Measurements from ENCODE around the gene MTCH1. TPM values are rescaled to one million over a fixed set of nuclear protein-coding genes. Genes with fewer than 3 reads are reported as not detected.
"Not testable (repeated sequence)": the region's sequence is repeated elsewhere in the genome, so short reads cannot be mapped to it uniquely, and the experiment has no call there.

MTCH1 gene
- total RNA-seq, 1 experiment from 2014 or later: 78.2 TPM

- ChIA-PET CTCF (interaction anchor here (0.6 to 1.3 kb wide), 3 partner anchors 8 to 260 kb away, joined by 3 to 5 read pairs (median 3); no protein-coding TSS in a partner anchor), POLR2A (interaction anchor here (0.9 kb wide), 1 partner anchor 18 kb away, joined by 7 read pairs; no protein-coding TSS in a partner anchor)
- no peak overlapping the region for H3K4me3 Mint-ChIP-seq (ENCODE audit: unreplicated experiment)
- peaks cover 16% of the 10 kb centered on the region for H3K4me1 Mint-ChIP-seq (ENCODE audit: insufficient read depth, unreplicated experiment)
- no peak for TF ChIP-seq CTCF (IDR thresholded peaks at IDR 0.05; ENCODE audit: unreplicated experiment)
- DNase-seq (ENCODE audit: unreplicated experiment): no peak
- H3K36me3 Mint-ChIP-seq (ENCODE audit: insufficient read depth, unreplicated experiment): no peaks in the 10 kb centered on the region
- peaks cover 16% of the 10 kb centered on the region for H3K27me3 Mint-ChIP-seq (ENCODE audit: insufficient read depth, unreplicated experiment)
- H3K9me3 Mint-ChIP-seq (ENCODE audit: unreplicated experiment): no peaks in the 10 kb centered on the region
- no peak overlapping the region for H3K27ac Mint-ChIP-seq (ENCODE audit: low read depth, unreplicated experiment)
- no TSS peak for BruUV-seq (replicated peaks)
- intact Hi-C loops (cut with micrococcal nuclease): no loop called here
Measured at GRCh38 chr6:36947570-36948351, 38.2 kb downstream of the MTCH1 start.

GRCh38 chr6:36946526-36946925 is 39.5 kb downstream of the MTCH1 start:
- no peak for TF ChIP-seq CTCF (IDR thresholded peaks at IDR 0.05; ENCODE audit: unreplicated experiment)
- ChIA-PET POLR2A (interaction anchor here (0.9 kb wide), 1 partner anchor 19 kb away, joined by 7 read pairs; no protein-coding TSS in a partner anchor), CTCF (interaction anchor here (1.3 kb wide), 1 partner anchor 9 kb away, joined by 3 read pairs; no protein-coding TSS in a partner anchor)
- peaks cover 16% of the 10 kb centered on the region for H3K4me1 Mint-ChIP-seq (ENCODE audit: insufficient read depth, unreplicated experiment)
- no peak overlapping the region for H3K4me3 Mint-ChIP-seq (ENCODE audit: unreplicated experiment)
- intact Hi-C loops (cut with micrococcal nuclease): no loop called here
- no TSS peak for BruUV-seq (replicated peaks)
- H3K36me3 Mint-ChIP-seq (ENCODE audit: insufficient read depth, unreplicated experiment): no peaks in the 10 kb centered on the region
- peaks cover 16% of the 10 kb centered on the region for H3K27me3 Mint-ChIP-seq (ENCODE audit: insufficient read depth, unreplicated experiment)
- no peaks in the 10 kb centered on the region for H3K9me3 Mint-ChIP-seq (ENCODE audit: unreplicated experiment)
- H3K27ac Mint-ChIP-seq (ENCODE audit: low read depth, unreplicated experiment): no peak overlapping the region
- no peak for DNase-seq (ENCODE audit: unreplicated experiment)

DNA sequence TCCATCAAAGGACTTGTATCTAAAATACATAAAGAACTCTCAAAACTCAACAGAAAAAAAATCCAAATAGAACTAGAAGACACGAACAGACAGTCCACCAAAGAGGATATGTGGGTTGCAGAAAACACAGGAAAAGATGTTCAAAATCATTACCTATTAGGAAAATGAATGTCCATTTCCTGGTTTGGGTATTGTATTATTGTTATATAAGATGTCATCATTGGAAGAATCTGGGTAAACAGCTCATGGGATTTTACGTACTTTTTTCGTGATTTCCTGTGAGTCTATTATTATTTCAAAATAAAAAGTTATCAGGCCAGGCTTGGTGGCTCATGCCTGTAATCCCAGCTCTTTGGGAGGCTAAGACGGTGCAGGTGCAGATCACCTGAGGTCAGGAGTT is 40.7 kb downstream of the MTCH1 start:
- no TSS peak for BruUV-seq (replicated peaks)
- peaks cover 23% of the 10 kb centered on the region for H3K27me3 Mint-ChIP-seq (ENCODE audit: insufficient read depth, unreplicated experiment)
- DNase-seq (ENCODE audit: unreplicated experiment): no peak
- intact Hi-C loops (cut with micrococcal nuclease): no loop called here
- H3K36me3 Mint-ChIP-seq (ENCODE audit: insufficient read depth, unreplicated experiment): no peaks in the 10 kb centered on the region
- POLR2A ChIA-PET: no interaction called here
- H3K27ac Mint-ChIP-seq (ENCODE audit: low read depth, unreplicated experiment): no peak overlapping the region
- peaks cover 16% of the 10 kb centered on the region for H3K4me1 Mint-ChIP-seq (ENCODE audit: insufficient read depth, unreplicated experiment)
- CTCF ChIA-PET: interaction anchor here (0.7 kb wide), 1 partner anchor 186 kb away, joined by 3 read pairs; no protein-coding TSS in a partner anchor
- H3K9me3 Mint-ChIP-seq (ENCODE audit: unreplicated experiment): no peaks in the 10 kb centered on the region
- H3K4me3 Mint-ChIP-seq (ENCODE audit: unreplicated experiment): no peak overlapping the region
- no peak for TF ChIP-seq CTCF (IDR thresholded peaks at IDR 0.05; ENCODE audit: unreplicated experiment)

DNA sequence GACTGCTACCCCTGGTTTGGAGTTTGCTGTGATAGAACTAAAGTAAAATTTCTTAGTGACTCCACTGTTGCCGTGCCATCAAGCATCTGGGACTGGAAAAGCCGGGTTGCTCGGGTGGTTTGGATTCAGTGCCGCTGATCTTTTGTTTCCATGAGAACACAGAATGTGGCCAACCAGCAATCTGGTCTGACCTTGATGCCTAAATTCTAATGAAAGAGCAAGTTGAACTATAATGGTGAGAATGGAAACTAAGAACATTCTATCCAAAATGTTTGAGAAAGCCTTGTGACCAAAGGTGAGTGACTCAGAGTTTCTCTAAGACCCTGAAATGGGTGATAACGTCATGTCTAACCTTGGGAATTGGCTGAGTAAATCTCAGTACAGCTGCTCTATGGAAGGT is 41.3 kb downstream of the MTCH1 start:
- CTCF ChIA-PET: no interaction called here
- POLR2A ChIA-PET: no interaction called here
- BruUV-seq (replicated peaks): no TSS peak
- Mint-ChIP-seq H3K4me3 (ENCODE audit: unreplicated experiment) (no peak overlapping the region), H3K9me3 (ENCODE audit: unreplicated experiment) (no peaks in the 10 kb centered on the region), H3K27me3 (ENCODE audit: insufficient read depth, unreplicated experiment) (peaks cover 28% of the 10 kb centered on the region), H3K4me1 (ENCODE audit: insufficient read depth, unreplicated experiment) (peaks cover 10% of the 10 kb centered on the region), H3K27ac (ENCODE audit: low read depth, unreplicated experiment) (no peak overlapping the region), H3K36me3 (ENCODE audit: insufficient read depth, unreplicated experiment) (no peaks in the 10 kb centered on the region)
- intact Hi-C loops (cut with micrococcal nuclease): no loop called here
- no peak for DNase-seq (ENCODE audit: unreplicated experiment)
- TF ChIP-seq CTCF (IDR thresholded peaks at IDR 0.05; ENCODE audit: unreplicated experiment): no peak

DNA sequence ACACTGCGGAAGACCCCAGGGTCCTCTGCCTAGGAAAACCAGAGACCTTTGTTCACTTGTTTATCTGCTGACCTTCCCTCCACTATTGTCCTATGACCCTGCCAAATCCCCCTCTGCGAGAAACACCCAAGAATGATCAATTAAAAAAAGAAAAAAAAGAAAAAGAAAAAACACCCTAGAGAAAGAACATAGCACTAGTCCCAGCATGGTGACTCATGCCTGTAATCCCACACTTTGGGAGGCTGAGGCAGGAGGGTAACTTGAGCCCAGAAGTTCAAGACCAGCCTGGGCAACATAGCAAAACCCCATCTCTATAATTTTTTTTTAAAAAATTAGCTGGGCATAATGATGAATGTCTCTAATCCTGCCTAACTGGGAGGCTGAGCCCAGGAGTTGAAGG is 43.7 kb downstream of the MTCH1 start:
- H3K4me3 Mint-ChIP-seq (ENCODE audit: unreplicated experiment); POLR2A ChIA-PET; H3K4me1 Mint-ChIP-seq (ENCODE audit: insufficient read depth, unreplicated experiment); H3K9me3 Mint-ChIP-seq (ENCODE audit: unreplicated experiment); intact Hi-C loops (cut with micrococcal nuclease); CTCF ChIA-PET; H3K36me3 Mint-ChIP-seq (ENCODE audit: insufficient read depth, unreplicated experiment); DNase-seq (ENCODE audit: unreplicated experiment); H3K27ac Mint-ChIP-seq (ENCODE audit: low read depth, unreplicated experiment); BruUV-seq (replicated peaks): not testable (repeated sequence)
- peaks cover 28% of the 10 kb centered on the region for H3K27me3 Mint-ChIP-seq (ENCODE audit: insufficient read depth, unreplicated experiment)

DNA sequence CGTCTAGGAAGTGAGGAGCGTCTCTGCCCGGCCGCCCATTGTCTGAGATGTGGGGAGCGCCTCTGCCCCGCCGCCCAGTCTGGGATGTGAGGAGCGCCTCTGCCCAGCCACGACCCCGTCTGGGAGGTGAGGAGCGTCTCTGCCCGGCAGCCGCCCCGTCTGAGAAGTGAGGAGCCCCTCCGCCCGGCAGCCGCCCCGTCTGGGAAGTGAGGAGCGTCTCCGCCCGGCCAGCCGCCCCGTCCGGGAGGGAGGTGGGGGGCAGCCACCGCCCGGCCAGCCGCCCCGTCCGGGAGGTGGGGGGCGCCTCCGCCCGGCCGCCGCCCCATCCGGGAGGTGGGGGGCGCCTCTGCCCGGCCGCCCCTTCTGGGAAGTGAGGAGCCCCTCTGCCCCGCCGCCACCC is 44.4 kb downstream of the MTCH1 start:
- intact Hi-C loops (cut with micrococcal nuclease); H3K36me3 Mint-ChIP-seq (ENCODE audit: insufficient read depth, unreplicated experiment); CTCF ChIA-PET; H3K4me1 Mint-ChIP-seq (ENCODE audit: insufficient read depth, unreplicated experiment); DNase-seq (ENCODE audit: unreplicated experiment); H3K27ac Mint-ChIP-seq (ENCODE audit: low read depth, unreplicated experiment); H3K4me3 Mint-ChIP-seq (ENCODE audit: unreplicated experiment); BruUV-seq (replicated peaks); POLR2A ChIA-PET; H3K9me3 Mint-ChIP-seq (ENCODE audit: unreplicated experiment): not testable (repeated sequence)
- peaks cover 28% of the 10 kb centered on the region for H3K27me3 Mint-ChIP-seq (ENCODE audit: insufficient read depth, unreplicated experiment)

Data from MCF 10A (cell line).